GM18858 (cell line): ENCODE results near the gene CNNM2.

ENCODE experiments used
- ATAC-seq: cut with Tn5 transposase; IDR thresholded peaks from one replicate; pipeline ENCODE4 v1.9.1; 2021; ENCODE audit not compliant: unreplicated experiment

CNNM2 gene

DNA sequence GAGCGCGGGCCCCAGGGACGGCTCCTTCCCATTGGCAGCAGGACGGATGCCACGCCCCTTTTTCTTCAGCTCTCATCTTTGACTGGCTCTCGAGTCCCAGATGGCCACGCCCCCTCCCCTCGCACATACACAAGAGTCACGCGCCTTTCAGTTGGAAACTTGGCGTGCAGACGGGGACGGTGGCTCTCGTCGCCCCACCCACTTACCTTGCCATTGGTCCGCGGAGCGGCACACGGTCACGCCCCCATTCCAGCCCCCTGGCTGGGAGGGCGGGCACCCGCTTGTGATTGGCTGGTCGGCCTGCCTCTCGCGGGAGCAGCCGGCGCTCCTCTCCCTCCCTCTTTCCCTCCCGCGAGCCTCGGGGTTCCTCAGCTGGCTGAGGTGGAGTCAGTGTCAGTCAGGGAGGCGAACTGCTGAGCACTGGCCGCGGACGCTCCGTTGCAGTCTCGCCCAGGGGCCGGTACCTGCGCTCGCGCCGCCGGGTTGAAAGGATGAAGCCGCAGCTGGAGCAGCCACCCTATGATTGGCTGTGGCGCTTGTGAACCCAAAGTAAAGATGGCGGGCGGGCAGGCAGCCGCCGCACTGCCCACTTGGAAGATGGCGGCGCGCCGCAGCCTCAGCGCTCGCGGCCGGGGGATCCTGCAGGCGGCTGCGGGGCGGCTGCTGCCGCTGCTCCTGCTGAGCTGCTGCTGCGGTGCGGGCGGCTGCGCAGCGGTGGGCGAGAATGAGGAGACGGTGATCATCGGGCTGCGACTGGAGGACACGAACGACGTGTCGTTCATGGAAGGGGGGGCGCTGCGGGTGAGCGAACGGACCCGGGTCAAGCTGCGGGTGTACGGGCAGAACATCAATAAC, at the start of gene CNNM2:
Gene CNNM2 (plus strand): TSS at position 333 of the 855 bp plus-strand sequence. CDS start 187 bp downstream, at position 520.
- ATAC-seq: peak; percentile 77

- ATAC-seq: no peak
Observed at GRCh38 chr10:102868911-102869257, 49.2 kb upstream of the CNNM2 start.

DNA sequence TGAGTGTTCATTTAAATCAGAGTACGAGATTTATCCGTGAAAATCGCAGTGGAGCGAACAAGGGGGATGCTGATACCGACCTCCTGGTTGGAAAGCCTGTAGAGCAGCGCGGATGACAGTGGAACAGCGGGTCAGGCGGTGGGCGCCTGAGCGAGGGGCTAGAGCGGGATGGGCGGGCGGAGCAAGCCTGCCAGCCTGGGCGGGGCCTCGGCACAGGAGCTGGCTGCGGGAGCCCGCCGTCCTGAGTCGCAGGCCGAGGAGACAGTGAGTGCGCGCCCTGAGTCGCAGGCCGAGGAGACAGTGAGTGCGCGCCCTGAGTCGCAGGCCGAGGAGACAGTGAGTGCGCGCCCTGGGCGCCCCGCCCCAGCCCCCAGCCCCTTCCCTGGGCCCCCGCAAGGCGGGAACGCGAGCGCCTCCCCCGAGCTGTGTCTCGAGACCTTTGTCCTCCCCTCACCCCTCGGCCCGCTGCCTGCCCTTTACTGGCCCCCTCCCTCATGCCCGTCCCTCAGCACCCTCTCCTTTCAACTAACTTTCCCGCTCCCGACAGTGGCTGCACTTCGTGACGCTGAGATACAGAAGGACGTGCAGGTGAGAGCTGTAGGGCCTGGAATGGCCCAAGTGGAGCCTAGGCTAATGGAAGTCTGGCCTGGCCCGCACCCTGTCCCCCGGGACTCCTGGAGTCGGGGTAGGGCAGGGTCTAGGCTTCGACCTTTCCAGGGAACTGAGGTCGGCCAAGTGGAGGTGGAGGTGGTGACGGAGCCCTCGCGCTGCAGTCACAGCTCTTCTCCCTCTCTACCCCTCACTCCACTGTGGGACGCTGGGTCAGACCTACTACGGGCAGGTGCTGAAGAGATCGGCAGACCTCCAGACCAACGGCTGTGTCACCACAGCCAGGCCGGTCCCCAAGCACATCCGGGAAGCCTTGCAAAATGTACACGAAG, 48.6 kb upstream of the CNNM2 start, which contains the start of gene AS3MT:
Gene AS3MT (plus strand): TSS at position 213 of the 941 bp plus-strand sequence. CDS start 123 bp downstream, at position 336.
- ATAC-seq: no peak

DNA sequence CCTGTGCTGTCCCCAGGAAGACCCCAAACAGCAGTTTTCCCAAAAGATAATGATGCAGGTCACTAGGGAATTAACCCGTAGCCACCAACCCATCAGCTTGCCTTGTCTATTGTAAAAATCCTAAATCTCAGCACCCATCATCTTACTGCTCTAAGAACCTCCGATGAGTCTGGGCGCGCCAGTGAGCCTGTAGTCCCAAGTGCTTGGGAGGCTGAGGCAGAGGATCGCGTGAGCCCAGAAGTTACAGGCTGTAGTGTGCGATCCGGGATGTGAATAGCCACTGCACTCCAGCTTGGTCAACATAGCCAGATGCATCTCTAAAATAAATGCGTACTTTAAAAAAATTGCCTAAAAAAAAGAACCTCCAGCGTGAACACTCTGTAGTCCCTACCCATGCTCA, 47.9 kb upstream of the CNNM2 start:
- ATAC-seq: no peak

- ATAC-seq: no peak
Observed at GRCh38 chr10:102872163-102872562, 45.9 kb upstream of the CNNM2 start.

GRCh38 chr10:102876747-102877153, 41.3 kb upstream of the CNNM2 start:
- no peak for ATAC-seq

- ATAC-seq: no peak
Observed at GRCh38 chr10:102878629-102879028, 39.5 kb upstream of the CNNM2 start.

DNA sequence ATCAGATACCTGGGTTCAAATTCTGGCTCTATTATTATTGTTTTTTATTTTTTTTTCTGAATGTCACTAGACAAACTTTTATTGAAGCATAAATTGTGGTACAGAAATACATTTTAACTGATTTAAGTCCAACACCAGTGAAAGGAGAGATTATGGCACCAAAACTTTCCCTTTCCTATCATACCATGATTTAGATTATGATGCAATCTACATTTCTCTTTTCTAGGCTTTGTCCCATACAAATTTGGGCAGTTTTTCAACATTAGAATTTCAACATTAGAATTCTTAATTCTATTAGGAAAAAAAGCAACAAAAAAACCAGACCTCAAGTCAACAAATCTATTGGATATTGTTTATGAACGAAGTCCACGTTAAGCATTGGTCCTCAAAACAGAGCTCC, 37.8 kb upstream of the CNNM2 start:
- ATAC-seq: no peak

GRCh38 chr10:102888048-102888447, 30.0 kb upstream of the CNNM2 start:
- no peak for ATAC-seq

GRCh38 chr10:102894466-102895213, 23.5 kb upstream of the CNNM2 start:
- no peak for ATAC-seq

DNA sequence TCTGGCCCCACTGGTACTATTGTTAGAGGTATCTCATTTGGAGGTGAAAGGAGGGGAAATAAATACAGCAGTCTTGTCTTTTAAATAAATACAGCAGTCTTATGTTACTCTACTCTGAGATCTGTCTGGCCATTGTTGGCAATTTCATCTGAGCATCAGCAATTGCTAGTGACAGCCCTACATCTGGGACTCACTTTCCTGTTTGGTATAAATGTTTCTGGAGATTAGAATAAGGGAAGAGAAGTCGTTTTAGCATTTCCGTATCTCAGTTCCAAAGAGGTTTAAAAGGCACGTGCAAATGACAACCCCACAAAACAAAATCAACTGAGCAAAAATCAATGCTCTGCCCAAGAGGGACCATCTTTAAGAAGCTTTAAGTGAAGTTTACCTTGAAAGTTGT, 18.1 kb upstream of the CNNM2 start:
- ATAC-seq: no peak

DNA sequence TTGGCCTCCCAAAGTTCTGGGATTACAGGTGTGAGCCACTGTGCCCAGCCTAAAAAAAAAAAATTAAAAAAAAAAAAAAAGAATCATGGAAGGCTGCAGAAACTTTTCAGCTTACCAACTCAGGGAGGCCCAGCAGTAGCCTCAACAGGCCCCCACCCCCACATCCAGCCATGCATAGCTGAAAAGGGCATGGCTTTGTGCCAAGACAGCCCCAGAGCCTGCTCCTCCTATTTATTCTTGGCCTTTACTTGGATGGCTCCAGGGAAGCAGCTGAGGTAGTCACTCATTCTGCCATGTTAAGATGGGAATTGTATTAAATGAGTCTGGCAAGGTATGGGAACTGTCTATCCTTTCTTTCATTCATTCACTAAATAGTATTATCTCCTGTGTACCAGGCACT, 13.7 kb upstream of the CNNM2 start:
- no peak for ATAC-seq

DNA sequence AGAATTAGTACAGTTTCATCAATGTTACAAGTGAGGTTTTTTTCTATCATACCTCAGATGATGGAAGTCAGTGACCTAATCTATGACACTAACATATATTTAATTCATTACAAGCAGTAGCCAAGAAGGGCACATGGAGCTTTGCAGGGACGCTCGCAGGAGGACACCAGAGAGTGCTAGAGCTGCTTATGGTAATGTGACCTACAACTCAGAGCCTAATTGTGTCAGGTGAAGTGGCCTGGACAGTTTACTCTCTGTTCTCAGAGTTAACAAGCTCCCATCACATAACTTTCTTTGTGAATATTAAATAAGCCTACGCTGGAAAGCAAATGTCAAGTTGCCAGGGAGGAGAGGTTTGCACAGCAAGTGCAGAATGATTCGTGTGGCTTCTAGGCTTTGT, 11.6 kb upstream of the CNNM2 start:
- ATAC-seq: no peak

- no peak for ATAC-seq
Observed at GRCh38 chr10:102914781-102915180, 3.3 kb upstream of the CNNM2 start.

DNA sequence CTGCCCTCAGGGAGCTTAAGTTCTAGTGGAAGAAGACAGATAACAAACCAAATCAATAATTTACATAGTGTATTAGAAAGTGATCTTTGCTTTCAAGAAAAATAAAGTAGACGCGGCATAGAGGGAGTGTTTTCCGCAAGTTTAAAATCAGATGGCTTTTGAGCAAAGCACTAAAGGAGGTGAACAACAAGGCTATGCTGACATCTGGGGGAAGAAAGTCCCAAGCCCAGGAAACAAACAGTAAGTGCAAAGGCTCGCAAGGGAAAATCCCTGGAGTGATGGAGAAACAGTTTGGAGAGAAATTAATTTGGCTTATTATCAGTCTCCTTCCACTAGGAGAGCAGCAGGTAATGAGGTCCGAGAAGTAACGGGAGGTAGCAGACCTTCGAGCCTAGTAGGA, 1.9 kb upstream of the CNNM2 start:
- no peak for ATAC-seq

DNA sequence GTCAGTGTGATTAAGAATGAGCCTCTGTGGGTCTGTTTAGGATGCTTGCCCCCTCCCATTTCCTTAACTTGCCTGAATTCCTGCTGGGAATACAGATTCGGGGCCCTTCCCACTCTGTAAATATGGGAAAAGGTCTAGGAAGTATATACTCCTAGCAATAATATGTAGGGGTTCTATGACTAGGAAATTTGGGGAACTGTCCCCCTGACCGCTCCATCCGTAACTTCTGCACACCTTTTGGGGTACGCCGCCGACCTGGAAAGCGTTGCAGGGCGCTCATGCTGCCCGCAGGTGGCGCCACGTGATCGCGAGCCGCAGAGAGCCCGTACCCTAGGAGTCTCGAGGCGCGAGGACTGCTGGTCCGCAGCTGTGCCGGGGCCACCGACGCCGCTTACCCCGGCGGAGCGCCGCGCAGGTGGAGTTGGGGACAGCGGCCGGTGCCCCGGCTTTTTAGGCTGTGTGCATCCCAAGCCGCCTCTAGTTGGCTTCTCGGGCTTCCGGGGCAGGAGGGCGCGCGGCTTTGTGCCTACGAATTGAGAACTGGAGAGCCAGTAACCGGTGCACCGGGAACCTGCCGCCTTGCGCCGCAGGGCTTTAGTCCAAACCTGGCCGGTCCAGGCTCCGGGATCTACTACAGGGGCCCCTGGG, 656 bp upstream of the CNNM2 start:
- ATAC-seq: peak; percentile 30

DNA sequence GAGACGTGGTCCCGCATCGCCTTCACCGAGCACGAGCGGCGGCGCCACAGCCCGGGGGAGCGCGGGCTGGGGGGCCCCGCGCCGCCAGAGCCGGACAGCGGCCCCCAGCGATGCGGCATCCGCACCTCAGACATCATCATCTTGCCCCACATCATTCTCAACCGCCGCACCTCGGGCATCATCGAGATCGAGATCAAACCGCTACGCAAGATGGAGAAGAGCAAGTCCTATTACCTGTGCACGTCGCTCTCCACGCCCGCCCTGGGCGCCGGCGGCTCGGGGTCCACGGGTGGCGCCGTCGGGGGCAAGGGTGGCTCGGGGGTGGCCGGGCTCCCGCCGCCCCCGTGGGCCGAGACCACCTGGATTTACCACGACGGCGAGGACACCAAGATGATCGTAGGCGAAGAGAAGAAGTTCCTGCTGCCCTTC, 737 bp downstream of the CNNM2 start:
- ATAC-seq: no peak

GRCh38 chr10:102919246-102919959, 1.3 kb downstream of the CNNM2 start:
- ATAC-seq: no peak

DNA sequence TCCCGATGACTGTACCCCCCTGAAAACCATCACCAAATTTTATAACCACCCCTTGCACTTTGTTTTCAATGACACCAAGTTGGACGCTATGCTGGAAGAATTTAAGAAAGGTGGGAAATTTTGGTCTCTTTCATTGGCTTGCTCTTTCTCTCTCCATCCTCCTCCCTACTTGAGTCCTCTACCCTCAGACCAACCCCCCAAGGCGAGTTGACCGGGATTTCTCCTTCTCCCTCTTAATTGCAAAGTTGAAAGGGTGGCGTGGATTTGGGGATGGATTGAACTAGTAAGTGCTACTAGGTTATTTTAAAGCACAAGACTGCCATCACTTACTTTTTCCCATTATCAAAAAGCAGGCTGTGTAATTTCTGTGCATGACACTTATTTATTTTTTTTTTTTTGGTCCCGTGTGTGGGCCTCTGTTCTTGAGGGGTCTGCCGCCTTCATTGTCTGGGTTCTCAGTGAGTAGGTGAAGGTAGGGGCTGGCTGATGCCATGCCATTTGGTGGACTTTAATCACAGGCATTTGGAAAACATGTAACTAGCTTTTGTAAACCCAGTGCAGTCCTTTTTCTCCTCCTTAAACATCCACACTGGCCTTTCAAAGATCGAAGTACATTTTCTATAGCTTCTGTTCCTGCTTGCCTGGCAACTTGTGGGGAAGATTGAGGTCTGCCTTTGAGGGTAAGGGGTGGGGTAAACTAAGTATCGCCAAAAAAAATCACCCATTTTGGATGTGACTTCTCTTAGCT, 2.1 kb downstream of the CNNM2 start:
- no peak for ATAC-seq
